SU-DHL-6 (cell line): ENCODE data around the gene LASP1NB.
"Not testable (repeated sequence)": the region's sequence is repeated elsewhere in the genome, so short reads cannot be mapped to it uniquely, and the experiment has no call there.

Experiments
- H2AFZ ChIP-seq: fragments of 200-600 bp; sonication (generic); 2 replicates; pipeline ENCODE4 v1.6.1; 2014; ENCODE audit warnings: low read depth, mild to moderate bottlenecking, moderate library complexity, mixed read lengths, antibody characterized with exemption, low read length; ENCODE audit not compliant: severe bottlenecking
- H3F3A ChIP-seq: fragments of 200-600 bp; shearing (Covaris generic); 2 replicates; pipeline ENCODE4 v1.6.0; 2016; ENCODE audit warnings: antibody characterized with exemption, mild to moderate bottlenecking; ENCODE audit not compliant: insufficient read depth
- H3K27ac ChIP-seq: fragments of 200-600 bp; sonication (generic); 2 replicates; pipeline ENCODE4 v1.5.1; 2016; ENCODE audit warnings: low read depth, mild to moderate bottlenecking, low read length, moderate library complexity, mixed read lengths
- H3K27me3 ChIP-seq: fragments of 200-600 bp; sonication (generic), shearing (Covaris generic); 2 replicates; pipeline ENCODE4 v1.6.0; 2014; ENCODE audit warnings: mild to moderate bottlenecking, low read length
- H3K36me3 ChIP-seq: fragments of 200-600 bp; sonication (generic); 2 replicates; pipeline ENCODE4 v1.6.1; 2014; ENCODE audit warnings: mild to moderate bottlenecking, low read length, mixed read lengths
- H3K4me2 ChIP-seq: fragments of 300-600, 200-600 bp; shearing (Covaris generic), sonication (generic); 2 replicates; pipeline ENCODE4 v1.6.0; 2014; ENCODE audit warnings: low read length, low read depth, mild to moderate bottlenecking; ENCODE audit not compliant: poor library complexity, severe bottlenecking
- H3K4me3 ChIP-seq: fragments of 200-600 bp; sonication (generic); 2 replicates; pipeline ENCODE4 v1.5.1; 2014; ENCODE audit warnings: antibody characterized with exemption, low read length, mild to moderate bottlenecking, mixed read lengths; ENCODE audit not compliant: insufficient read depth, poor library complexity, severe bottlenecking
- H3K79me2 ChIP-seq: fragments of 200-600 bp; sonication (generic); 2 replicates; pipeline ENCODE4 v1.6.1; 2014; ENCODE audit warnings: mild to moderate bottlenecking, low read length, moderate library complexity; ENCODE audit not compliant: insufficient read depth
- H3K9ac ChIP-seq: fragments of 200-600 bp; sonication (generic); 2 replicates; pipeline ENCODE4 v1.7.0; 2014; ENCODE audit warnings: mild to moderate bottlenecking, low read length
- H3K9me2 ChIP-seq: fragments of 200-600 bp; sonication (generic); replicated peaks from 2 replicates; pipeline ENCODE4 v1.6.1; 2014; ENCODE audit warnings: low read length; ENCODE audit not compliant: insufficient read depth
- H3K9me3 ChIP-seq: fragments of 200-600 bp; sonication (generic); 2 replicates; pipeline ENCODE4 v1.6.1; 2014; ENCODE audit warnings: low read length, mixed read lengths; ENCODE audit not compliant: insufficient read depth
- H4K20me1 ChIP-seq: fragments of 200-600 bp; sonication (generic); 2 replicates; pipeline ENCODE4 v1.6.1; 2014; ENCODE audit warnings: low read depth, mild to moderate bottlenecking, antibody characterized with exemption, low read length, moderate library complexity, mixed read lengths
- EZH2phosphoT487 ChIP-seq: fragments of 200-600 bp; sonication (generic), shearing (Covaris generic); conservative IDR thresholded peaks from 2 replicates; pipeline ENCODE4 v1.6.1; 2018; ENCODE audit warnings: mild to moderate bottlenecking, antibody characterized with exemption, low read length, moderate library complexity, mixed read lengths
- TF ChIP-seq, protein P1 (sequence below): fragments of 200-600 bp; sonication (generic); IDR thresholded peaks from one replicate; pipeline ENCODE4 v1.5.1; 2017; ENCODE audit warnings: antibody characterized with exemption, mild to moderate bottlenecking, low read length, moderate library complexity; ENCODE audit not compliant: insufficient read depth, poor library complexity, severe bottlenecking

LASP1NB gene

DNA sequence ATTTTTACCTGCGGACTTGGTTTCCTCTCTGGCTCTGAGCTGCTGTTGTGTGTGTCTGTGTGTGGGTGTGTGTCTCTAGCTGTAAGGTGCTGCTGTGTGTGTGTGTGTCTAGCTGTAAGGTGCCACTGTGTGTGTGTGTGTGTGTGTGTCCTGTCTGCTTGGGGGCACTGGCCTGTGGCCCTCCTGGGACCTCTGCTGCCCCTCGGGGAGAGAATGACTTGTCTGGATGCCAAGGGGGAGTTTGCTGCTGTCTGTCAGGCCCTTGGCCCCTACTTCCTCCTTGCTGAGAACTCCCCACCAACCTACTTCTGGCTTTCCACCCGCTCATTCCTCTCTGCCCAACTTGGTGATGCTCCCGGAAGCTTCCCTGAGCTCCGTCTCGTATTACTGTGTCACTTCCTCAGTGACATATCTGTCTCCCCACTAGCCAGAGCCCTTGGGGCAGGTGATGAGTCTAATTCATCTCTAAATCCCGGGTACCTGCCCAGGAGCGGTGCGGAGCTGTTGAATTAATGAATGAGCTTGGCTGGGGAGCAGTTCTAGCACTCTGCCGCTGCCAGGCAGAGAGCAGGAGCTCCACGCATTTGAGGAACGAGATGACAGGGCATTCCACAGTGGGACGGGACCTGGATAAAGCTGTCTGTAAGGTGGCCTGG lies 3.5 kb upstream of the LASP1NB start:
- TF ChIP-seq, protein P1, sequence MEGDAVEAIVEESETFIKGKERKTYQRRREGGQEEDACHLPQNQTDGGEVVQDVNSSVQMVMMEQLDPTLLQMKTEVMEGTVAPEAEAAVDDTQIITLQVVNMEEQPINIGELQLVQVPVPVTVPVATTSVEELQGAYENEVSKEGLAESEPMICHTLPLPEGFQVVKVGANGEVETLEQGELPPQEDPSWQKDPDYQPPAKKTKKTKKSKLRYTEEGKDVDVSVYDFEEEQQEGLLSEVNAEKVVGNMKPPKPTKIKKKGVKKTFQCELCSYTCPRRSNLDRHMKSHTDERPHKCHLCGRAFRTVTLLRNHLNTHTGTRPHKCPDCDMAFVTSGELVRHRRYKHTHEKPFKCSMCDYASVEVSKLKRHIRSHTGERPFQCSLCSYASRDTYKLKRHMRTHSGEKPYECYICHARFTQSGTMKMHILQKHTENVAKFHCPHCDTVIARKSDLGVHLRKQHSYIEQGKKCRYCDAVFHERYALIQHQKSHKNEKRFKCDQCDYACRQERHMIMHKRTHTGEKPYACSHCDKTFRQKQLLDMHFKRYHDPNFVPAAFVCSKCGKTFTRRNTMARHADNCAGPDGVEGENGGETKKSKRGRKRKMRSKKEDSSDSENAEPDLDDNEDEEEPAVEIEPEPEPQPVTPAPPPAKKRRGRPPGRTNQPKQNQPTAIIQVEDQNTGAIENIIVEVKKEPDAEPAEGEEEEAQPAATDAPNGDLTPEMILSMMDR, result no peak
- TF ChIP-seq EZH2phosphoT487, result no peak
- Histone ChIP-seq H3K9me2 (no peaks in the 10 kb centered on the region), H3K4me3 (no peak overlapping the region), H3K9ac (no peak overlapping the region), H3K4me2 (no peak overlapping the region), H3K27ac (no peak overlapping the region), H2AFZ (no peak overlapping the region), H3F3A (no peaks in the 10 kb centered on the region), H3K9me3 (no peaks in the 10 kb centered on the region), H3K27me3 (no peaks in the 10 kb centered on the region), H3K79me2 (no peaks in the 10 kb centered on the region), H3K36me3 (no peaks in the 10 kb centered on the region), H4K20me1 (no peaks in the 10 kb centered on the region)

DNA sequence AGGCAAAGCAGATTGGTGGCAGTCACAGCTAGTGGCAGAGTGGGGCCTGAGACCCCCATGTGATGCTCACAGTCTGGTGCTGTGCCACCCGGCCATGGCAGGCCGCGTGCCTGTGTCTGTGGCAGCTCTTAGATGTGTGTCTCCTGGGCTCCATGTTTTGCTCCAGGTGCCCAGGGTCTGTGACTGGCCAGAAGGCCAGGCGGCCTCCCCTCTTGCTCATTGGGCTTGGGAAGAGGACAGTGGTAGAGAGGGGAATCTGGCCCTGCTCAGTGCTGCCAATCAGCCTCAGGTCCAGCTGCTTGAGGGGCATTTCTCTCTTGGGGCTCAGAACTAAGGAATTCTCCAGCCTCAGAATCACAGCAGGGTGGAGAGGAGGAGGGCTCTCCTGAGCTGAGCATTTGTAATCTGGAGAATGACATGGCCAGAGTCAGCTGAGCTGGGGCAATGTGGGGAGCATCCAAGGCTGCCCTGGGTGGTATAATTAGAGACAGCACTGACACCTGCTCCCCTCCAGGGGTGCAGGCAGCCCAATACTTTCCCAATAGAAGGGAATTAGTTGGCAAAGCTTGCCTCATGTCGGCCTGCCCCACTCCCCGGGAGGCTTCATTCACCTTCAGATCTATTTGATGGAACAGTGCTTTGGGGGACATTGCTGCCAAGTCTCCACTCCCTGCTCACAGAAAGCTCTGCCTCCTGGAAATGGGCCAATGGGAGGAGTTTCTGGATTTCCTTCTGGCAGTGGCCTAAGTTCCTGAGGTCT lies 2.7 kb upstream of the LASP1NB start:
- no peak overlapping the region for H2AFZ ChIP-seq
- H3K9me3 ChIP-seq, result no peaks in the 10 kb centered on the region
- H3F3A ChIP-seq, result no peaks in the 10 kb centered on the region
- no peak overlapping the region for H3K27ac ChIP-seq
- H3K9ac ChIP-seq, result no peak overlapping the region
- no peak overlapping the region for H3K4me3 ChIP-seq
- H4K20me1 ChIP-seq, result no peaks in the 10 kb centered on the region
- H3K36me3 ChIP-seq, result no peaks in the 10 kb centered on the region
- no peaks in the 10 kb centered on the region for H3K9me2 ChIP-seq
- no peaks in the 10 kb centered on the region for H3K27me3 ChIP-seq
- H3K79me2 ChIP-seq, result no peaks in the 10 kb centered on the region
- TF ChIP-seq, protein P1, result no peak
- TF ChIP-seq EZH2phosphoT487, result no peak
- no peak overlapping the region for H3K4me2 ChIP-seq

DNA sequence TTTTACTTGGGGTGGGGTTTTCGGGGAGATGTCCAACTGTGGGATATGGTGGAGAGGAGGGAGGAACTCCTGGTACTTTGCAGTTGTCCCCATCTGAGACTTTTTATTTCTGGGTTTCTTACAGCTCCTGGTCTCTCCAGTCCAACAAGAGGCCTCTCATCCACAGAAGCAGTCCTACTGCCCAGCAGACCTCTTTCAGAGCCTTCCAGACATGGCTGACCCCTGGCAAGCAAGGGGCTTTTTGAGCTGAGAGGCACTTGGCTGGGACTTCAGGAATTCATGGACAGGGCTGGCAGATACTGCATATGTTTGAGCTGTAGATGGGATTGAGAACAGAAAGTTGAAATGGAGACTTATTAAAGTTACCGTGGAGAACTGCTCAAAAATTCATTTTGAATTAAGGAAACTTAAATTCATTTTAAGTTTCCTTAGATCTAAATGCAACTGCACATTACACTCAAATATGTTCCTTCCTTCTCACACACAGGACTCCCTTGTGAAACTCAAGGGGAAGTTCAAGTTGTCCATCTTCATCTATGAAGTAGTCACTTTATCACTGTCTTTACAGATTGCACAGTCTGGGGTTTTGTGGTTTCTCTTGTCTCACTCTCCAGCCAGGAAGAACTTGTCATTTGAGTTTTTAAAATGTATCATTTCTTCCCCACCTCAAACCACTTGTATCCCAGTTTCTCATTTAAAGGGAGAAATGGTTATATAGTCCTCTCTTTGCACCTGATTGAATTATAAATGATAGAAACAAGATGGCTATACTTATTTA lies 1.1 kb downstream of the LASP1NB start:
- Histone ChIP-seq H3K36me3 (no peaks in the 10 kb centered on the region), H3K27ac (no peak overlapping the region), H2AFZ (no peak overlapping the region), H3F3A (no peaks in the 10 kb centered on the region), H3K27me3 (no peaks in the 10 kb centered on the region), H3K9me2 (no peaks in the 10 kb centered on the region), H3K79me2 (no peaks in the 10 kb centered on the region), H4K20me1 (no peaks in the 10 kb centered on the region), H3K9me3 (no peaks in the 10 kb centered on the region), H3K4me3 (no peak overlapping the region), H3K4me2 (no peak overlapping the region), H3K9ac (no peak overlapping the region)
- TF ChIP-seq, protein P1, result no peak
- no peak for TF ChIP-seq EZH2phosphoT487

DNA sequence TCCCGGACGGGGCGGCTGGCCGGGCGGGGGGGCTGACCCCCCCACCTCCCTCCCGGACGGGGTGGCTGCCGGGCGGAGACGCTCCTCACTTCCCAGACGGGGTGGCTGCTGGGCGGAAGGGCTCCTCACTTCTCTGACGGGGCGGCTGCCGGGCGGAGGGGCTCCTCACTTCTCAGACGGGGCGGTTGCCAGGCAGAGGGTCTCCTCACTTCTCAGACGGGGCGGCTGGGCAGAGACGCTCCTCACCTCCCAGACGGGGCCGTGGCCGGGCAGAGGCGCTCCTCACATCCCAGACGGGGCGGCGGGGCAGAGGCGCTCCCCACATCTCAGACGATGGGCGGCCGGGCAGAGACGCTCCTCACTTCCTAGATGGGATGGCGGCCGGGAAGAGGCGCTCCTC lies 5.4 kb downstream of the LASP1NB start:
- H3K9me3 ChIP-seq, H3K36me3 ChIP-seq, H3K79me2 ChIP-seq, H3K9me2 ChIP-seq, H3K27me3 ChIP-seq, H3F3A ChIP-seq, H3K4me2 ChIP-seq, H3K27ac ChIP-seq, H4K20me1 ChIP-seq, H3K9ac ChIP-seq, H2AFZ ChIP-seq, H3K4me3 ChIP-seq: not testable (repeated sequence)

DNA sequence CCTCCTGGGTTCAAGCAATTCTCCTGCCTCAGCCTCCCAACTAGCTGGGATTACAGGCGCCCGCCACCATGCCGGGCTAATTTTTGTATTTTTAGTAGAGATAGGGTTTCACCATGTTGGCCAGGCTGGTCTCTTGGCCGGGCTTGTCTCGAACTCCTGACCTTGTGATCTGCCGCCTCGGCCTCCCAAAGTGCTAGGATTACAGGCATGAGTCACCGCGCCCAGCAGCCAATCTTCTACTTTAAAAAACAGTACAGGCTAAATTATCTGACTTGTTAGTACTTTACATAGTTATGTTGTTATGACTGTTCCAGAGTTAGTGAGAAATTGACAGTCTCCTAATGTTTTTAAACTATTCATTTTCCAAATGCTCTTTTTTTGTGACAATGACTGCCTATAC lies 8.5 kb downstream of the LASP1NB start:
- not testable (repeated sequence) for H3K4me3 ChIP-seq, H4K20me1 ChIP-seq, H3K79me2 ChIP-seq, H3K27ac ChIP-seq, H3K9me3 ChIP-seq, H3K9me2 ChIP-seq, H3K27me3 ChIP-seq, H3F3A ChIP-seq, H3K36me3 ChIP-seq, H2AFZ ChIP-seq, H3K9ac ChIP-seq, H3K4me2 ChIP-seq
